ENCODE measurements around the gene CHD5. TPM values are rescaled to one million over a fixed set of nuclear protein-coding genes. Genes with fewer than 3 reads are reported as not detected.

CHD5 gene
- total RNA-seq, 1 experiment from 2014 or later = 0.08 TPM

- in situ Hi-C loops (cut with HindIII; ENCODE audit: low pct_unique_long_range_greater_than_20kb, low sequenced_read_pairs) = no loop called here
Observed at GRCh38 chr1:6165441-6165985, 14.6 kb downstream of the CHD5 start.

DNA sequence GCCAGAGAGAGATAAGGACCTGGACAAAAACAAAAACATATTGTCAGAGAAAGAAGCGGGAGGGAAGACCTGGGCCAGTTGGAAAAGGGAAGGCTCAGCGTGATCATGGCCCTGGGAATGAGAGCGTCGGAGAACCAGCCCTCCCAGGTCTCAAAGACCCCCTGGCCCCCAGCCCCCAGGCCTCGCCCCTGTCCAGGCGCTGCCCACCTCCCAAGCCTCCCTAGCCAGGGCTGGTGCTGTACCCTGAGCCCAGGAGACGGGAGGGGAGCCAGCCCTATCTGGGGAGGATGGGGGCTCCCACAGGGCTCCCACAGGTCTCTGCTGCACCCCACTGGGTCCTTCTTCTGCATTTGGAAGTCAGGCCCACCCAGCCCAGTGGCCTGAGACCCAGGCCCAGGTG is 15.1 kb downstream of the CHD5 start:
- DNase-seq (ENCODE audit: low read depth, low spot score) = no peak
- in situ Hi-C loops (cut with HindIII; ENCODE audit: low pct_unique_long_range_greater_than_20kb, low sequenced_read_pairs) = no loop called here

More at GRCh38 chr1:6165441-6165985, 14.6 kb downstream of the CHD5 start:
- DNase-seq (ENCODE audit: low read depth, low spot score) = no peak

GRCh38 chr1:6163973-6164617 is 16.0 kb downstream of the CHD5 start:
- in situ Hi-C loops (cut with HindIII; ENCODE audit: low pct_unique_long_range_greater_than_20kb, low sequenced_read_pairs) = no loop called here
- DNase-seq (ENCODE audit: low read depth, low spot score) = no peak

- in situ Hi-C loops (cut with HindIII; ENCODE audit: low pct_unique_long_range_greater_than_20kb, low sequenced_read_pairs) = no loop called here
- no peak for DNase-seq (ENCODE audit: low read depth, low spot score)
Observed at GRCh38 chr1:6163191-6163972, 16.7 kb downstream of the CHD5 start.

GRCh38 chr1:6162773-6163172 is 17.3 kb downstream of the CHD5 start:
- in situ Hi-C loops (cut with HindIII; ENCODE audit: low pct_unique_long_range_greater_than_20kb, low sequenced_read_pairs) = no loop called here
- DNase-seq (ENCODE audit: low read depth, low spot score) = no peak

- in situ Hi-C loops (cut with HindIII; ENCODE audit: low pct_unique_long_range_greater_than_20kb, low sequenced_read_pairs) = no loop called here
- DNase-seq (ENCODE audit: low read depth, low spot score) = no peak
Observed at GRCh38 chr1:6162341-6162740, 17.8 kb downstream of the CHD5 start.

DNA sequence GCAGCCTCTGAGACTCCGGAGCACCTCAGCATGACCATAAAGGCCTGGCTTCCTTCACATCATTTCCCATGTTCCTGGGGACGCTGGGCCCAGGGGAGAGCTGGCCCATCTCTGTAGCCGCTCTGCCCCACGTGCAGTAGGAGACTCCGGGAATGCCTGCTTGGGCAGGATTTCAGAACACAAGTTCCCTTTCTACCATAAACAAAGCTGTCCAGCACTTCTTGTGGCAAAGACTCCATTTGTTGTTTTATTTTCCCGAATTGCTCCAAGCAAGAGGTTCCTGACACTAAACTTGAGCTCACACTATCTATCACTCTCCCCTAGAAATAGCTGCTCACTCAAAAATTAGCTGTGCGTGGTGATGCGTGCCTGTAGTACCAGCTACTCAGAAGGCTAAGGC is 21.9 kb downstream of the CHD5 start:
- in situ Hi-C loops (cut with HindIII; ENCODE audit: low pct_unique_long_range_greater_than_20kb, low sequenced_read_pairs) = no loop called here

GRCh38 chr1:6157528-6158174 is 22.5 kb downstream of the CHD5 start:
- in situ Hi-C loops (cut with HindIII; ENCODE audit: low pct_unique_long_range_greater_than_20kb, low sequenced_read_pairs) = no loop called here
- DNase-seq (ENCODE audit: low read depth, low spot score) = no peak

More for the DNA sequence above, 21.9 kb downstream of the CHD5 start:
- no peak for DNase-seq (ENCODE audit: low read depth, low spot score)

DNA sequence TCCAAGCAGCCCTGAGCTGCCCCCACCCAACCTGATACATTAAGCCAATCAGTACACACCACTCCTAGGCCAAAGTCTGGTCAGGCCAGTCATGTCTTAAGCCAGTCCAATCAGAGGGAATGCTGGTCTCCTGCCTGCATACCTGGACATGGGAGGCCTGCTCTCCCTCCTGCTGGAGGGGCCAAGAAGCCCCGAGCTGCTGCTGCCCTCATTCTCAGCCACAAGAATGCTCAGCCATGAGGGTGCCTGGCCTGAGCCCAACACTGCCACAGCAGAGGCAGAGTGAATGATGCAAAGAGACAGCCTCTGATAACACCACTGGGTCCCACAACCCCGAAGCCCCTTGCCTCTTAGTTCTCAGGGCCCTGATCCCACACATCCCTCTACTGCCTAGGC is 23.0 kb downstream of the CHD5 start:
- in situ Hi-C loops (cut with HindIII; ENCODE audit: low pct_unique_long_range_greater_than_20kb, low sequenced_read_pairs) = no loop called here
- DNase-seq (ENCODE audit: low read depth, low spot score) = no peak

- DNase-seq (ENCODE audit: low read depth, low spot score) = no peak
- in situ Hi-C loops (cut with HindIII; ENCODE audit: low pct_unique_long_range_greater_than_20kb, low sequenced_read_pairs) = no loop called here
Observed at GRCh38 chr1:6154525-6155319, 25.4 kb downstream of the CHD5 start.

DNA sequence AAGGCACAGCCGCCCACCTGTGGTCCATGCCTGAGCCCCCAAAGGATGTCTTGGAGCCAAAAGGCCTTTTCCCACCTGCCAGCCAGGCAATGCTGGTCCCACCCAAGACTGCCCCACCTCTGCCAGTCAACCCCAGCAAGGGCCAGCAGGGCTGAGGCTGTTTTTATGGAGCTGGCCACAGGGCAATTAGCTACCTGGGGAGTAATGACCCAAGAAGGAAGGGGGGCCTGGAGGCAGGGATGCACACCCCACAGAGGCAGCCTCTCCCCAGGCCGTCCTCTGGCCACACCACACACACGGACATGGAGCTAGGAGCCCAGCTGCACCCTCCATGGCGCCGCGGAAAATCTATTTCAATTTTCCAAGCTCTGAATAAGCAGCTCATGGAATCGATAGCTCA is 27.2 kb downstream of the CHD5 start:
- in situ Hi-C loops (cut with HindIII; ENCODE audit: low pct_unique_long_range_greater_than_20kb, low sequenced_read_pairs) = no loop called here
- no peak for DNase-seq (ENCODE audit: low read depth, low spot score)

DNA sequence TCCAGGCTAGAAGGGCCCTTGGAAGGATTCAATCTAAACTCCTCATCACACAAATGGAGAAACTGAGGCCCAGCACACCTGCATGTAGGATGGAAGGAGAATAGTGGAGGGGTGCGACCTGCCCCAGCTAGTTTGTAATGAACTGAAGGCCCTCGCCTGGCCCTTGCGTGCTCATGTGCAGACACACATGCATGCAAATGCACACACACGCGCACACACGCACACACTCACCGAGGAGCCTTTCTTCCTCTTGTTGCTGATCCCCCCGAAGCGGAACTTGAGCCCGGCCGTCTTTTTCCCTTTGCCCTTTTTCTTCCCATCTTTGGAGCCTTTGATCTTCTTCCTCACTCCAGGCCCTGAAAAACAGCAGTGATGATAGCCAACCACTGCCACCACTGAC is 27.9 kb downstream of the CHD5 start:
- DNase-seq (ENCODE audit: low read depth, low spot score) = no peak
- in situ Hi-C loops (cut with HindIII; ENCODE audit: low pct_unique_long_range_greater_than_20kb, low sequenced_read_pairs) = no loop called here

DNA sequence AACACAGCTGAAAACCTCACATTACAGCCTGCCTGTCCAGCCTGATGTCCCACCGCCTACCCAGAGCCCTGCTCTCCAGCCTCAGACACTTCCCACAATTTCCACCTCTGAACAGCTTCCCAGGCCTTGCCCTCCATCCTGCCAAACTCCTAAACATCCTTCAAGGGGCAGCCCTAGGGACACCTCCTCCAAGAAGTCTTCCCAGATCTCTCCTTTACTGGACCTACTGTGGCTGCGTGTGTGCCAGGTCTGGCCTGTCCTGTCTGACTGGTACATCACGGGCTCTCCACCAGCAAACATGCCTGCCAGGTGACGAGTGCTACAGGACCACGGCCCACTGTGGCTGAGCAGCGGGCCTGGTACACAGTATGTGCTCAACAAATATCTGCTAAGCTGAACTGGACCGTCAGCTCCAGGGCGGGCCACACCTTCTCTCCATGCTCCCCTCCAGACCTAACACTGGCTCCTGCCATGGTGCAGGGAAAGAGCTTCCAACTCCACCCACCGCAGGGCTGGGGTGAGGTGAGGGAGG is 28.8 kb downstream of the CHD5 start:
- in situ Hi-C loops (cut with HindIII; ENCODE audit: low pct_unique_long_range_greater_than_20kb, low sequenced_read_pairs) = no loop called here
- DNase-seq (ENCODE audit: low read depth, low spot score) = no peak

GRCh38 chr1:6150006-6150938 is 29.8 kb downstream of the CHD5 start:
- DNase-seq (ENCODE audit: low read depth, low spot score) = no peak
- in situ Hi-C loops (cut with HindIII; ENCODE audit: low pct_unique_long_range_greater_than_20kb, low sequenced_read_pairs) = no loop called here

GRCh38 chr1:6149597-6149996 is 30.5 kb downstream of the CHD5 start:
- no peak for DNase-seq (ENCODE audit: low read depth, low spot score)
- in situ Hi-C loops (cut with HindIII; ENCODE audit: low pct_unique_long_range_greater_than_20kb, low sequenced_read_pairs) = no loop called here

DNA sequence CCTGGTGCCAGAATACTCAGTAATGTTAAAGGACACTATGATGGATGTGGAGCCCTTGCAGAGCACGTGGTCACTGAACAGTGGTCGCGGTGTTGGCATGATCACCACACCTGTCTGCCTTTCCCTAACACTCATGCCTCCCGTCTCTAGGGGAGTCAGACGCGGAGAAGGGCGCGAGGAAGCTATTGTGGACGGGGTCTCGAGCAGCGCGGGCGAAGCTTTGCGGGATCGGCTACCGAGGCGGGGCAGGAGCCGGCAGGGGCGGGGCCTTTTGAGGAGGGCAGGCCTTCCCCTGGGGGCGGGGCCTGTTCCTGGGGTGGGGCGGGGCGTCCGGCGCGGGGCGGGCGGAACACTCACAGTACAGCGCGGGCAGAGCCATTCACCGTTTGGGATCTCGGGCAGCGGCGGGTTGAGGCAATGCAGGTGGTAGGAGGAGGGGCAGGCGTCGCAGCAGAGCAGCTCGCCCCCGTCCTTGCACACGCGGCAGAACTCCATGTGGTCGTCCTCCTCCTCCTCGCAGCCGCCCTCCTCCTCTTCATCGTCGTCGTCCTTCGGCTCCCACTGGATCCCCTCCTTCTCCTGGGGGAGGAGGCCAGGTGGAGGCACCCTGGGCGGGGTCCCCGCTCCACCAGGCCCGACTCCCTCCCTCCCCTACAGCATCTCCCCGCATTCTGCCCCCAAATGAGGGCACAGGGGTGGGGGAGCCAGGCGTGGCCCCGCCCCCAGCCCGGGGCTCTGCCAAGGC is 31.5 kb downstream of the CHD5 start:
- DNase-seq (ENCODE audit: low read depth, low spot score) = peak; percentile 63
- in situ Hi-C loops (cut with HindIII; ENCODE audit: low pct_unique_long_range_greater_than_20kb, low sequenced_read_pairs) = no loop called here
